Activated CD8-positive, alpha-beta memory T cell treated with anti-CD3 and anti-CD28 coated beads for 36 hours (primary cell): ENCODE data around the gene CHST6. TPM values are rescaled to one million over a fixed set of nuclear protein-coding genes. Genes with fewer than 3 reads are reported as not detected.
"Not testable (repeated sequence)": the region's sequence is repeated elsewhere in the genome, so short reads cannot be mapped to it uniquely, and the experiment has no call there.

Experiments
- CTCF ChIA-PET: fragments of 350-600 bp; sonication (Branson Sonifier 250); formaldehyde crosslinking; loops from one replicate; lab custom pipeline; 2021; ENCODE audit warnings: antibody characterized with exemption; lab: Charles Lee
- POLR2A ChIA-PET: fragments of 350-600 bp; sonication (Branson Sonifier 250); formaldehyde crosslinking; loops from one replicate; lab custom pipeline; 2021; ENCODE audit warnings: antibody characterized with exemption; lab: Charles Lee
- total RNA-seq, 2 experiments: library from RNA; stranded (reverse); gene quantifications; one replicate each; pipeline ENCODE4 v1.2.3, GENCODE V29; 2021

Gene CHST6
- under 1 TPM; 0.04 to 0.06 TPM for total RNA-seq

GRCh38 chr16:75495076-75495674 lies at the start of gene CHST6:
TSS of gene CHST6 (minus strand) at chr16:75495441. CDS start at chr16:75479828, 15,613 bp downstream.
- POLR2A ChIA-PET: no interaction called here
- CTCF ChIA-PET: interaction anchor here (0.8 to 1.5 kb wide), 2 partner anchors 22 to 23 kb away, joined by 3 to 5 read pairs; no protein-coding TSS in a partner anchor

- CTCF ChIA-PET: not testable (repeated sequence)
- POLR2A ChIA-PET: interaction anchor here (0.7 kb wide), 1 partner anchor 148 kb away, joined by 5 read pairs; no protein-coding TSS in a partner anchor
Measured at GRCh38 chr16:75542462-75542861, 47.2 kb upstream of the CHST6 start.

- CTCF ChIA-PET: no interaction called here
Measured at GRCh38 chr16:75541236-75541635, 46.0 kb upstream of the CHST6 start.

GRCh38 chr16:75538882-75539565 lies 43.8 kb upstream of the CHST6 start:
- POLR2A ChIA-PET, CTCF ChIA-PET: not testable (repeated sequence)

More at GRCh38 chr16:75541236-75541635, 46.0 kb upstream of the CHST6 start:
- POLR2A ChIA-PET: no interaction called here

GRCh38 chr16:75537776-75538175 lies 42.5 kb upstream of the CHST6 start:
- CTCF ChIA-PET: interaction anchor here (0.7 kb wide), 1 partner anchor 1738 kb away, joined by 3 read pairs; no protein-coding TSS in a partner anchor
- POLR2A ChIA-PET: no interaction called here

- ChIA-PET CTCF (interaction anchor here (1.1 kb wide), 1 partner anchor 18 kb away, joined by 5 read pairs; no protein-coding TSS in a partner anchor), POLR2A (no interaction called here)
Measured at GRCh38 chr16:75535901-75536300, 40.7 kb upstream of the CHST6 start, which contains the start of gene CHST5. TSS of gene CHST5 (minus strand) at chr16:75536108. CDS start at chr16:75530384, 5,724 bp downstream.

- ChIA-PET POLR2A (no interaction called here), CTCF (interaction anchor here (0.8 to 1.1 kb wide), 2 partner anchors 12 to 18 kb away, joined by 3 to 5 read pairs; no protein-coding TSS in a partner anchor)
Measured at GRCh38 chr16:75535211-75535843, 40.1 kb upstream of the CHST6 start.

- CTCF ChIA-PET: interaction anchor here (0.8 to 1.1 kb wide), 2 partner anchors 11 to 17 kb away, joined by 3 to 5 read pairs; no protein-coding TSS in a partner anchor
Measured at GRCh38 chr16:75534560-75535205, 39.4 kb upstream of the CHST6 start.

GRCh38 chr16:75532791-75533190 lies 37.5 kb upstream of the CHST6 start:
- ChIA-PET POLR2A (no interaction called here), CTCF (no interaction called here)

More at GRCh38 chr16:75534560-75535205, 39.4 kb upstream of the CHST6 start:
- POLR2A ChIA-PET: no interaction called here

- POLR2A ChIA-PET: no interaction called here
Measured at GRCh38 chr16:75532142-75532765, 37.0 kb upstream of the CHST6 start.

GRCh38 chr16:75529959-75530358 lies 34.7 kb upstream of the CHST6 start:
- ChIA-PET POLR2A (no interaction called here), CTCF (no interaction called here)

More at GRCh38 chr16:75532142-75532765, 37.0 kb upstream of the CHST6 start:
- CTCF ChIA-PET: interaction anchor here (0.8 kb wide), 1 partner anchor 15 kb away, joined by 3 read pairs; no protein-coding TSS in a partner anchor

GRCh38 chr16:75529056-75529905 lies 34.0 kb upstream of the CHST6 start:
- ChIA-PET CTCF (interaction anchor here (0.8 kb wide), 1 partner anchor 12 kb away, joined by 4 read pairs; no protein-coding TSS in a partner anchor), POLR2A (no interaction called here)

- CTCF ChIA-PET: interaction anchor here (1.1 kb wide), 1 partner anchor 10 kb away, joined by 5 read pairs; no protein-coding TSS in a partner anchor
- POLR2A ChIA-PET: no interaction called here
Measured at GRCh38 chr16:75527825-75528299, 32.6 kb upstream of the CHST6 start.

GRCh38 chr16:75526032-75526790 lies 31.0 kb upstream of the CHST6 start:
- CTCF ChIA-PET: interaction anchor here (0.9 kb wide), 1 partner anchor 10 kb away, joined by 3 read pairs; no protein-coding TSS in a partner anchor
- POLR2A ChIA-PET: no interaction called here

- ChIA-PET CTCF (no interaction called here), POLR2A (no interaction called here)
Measured at GRCh38 chr16:75519175-75519574, 23.9 kb upstream of the CHST6 start.

GRCh38 chr16:75516189-75516966 lies 21.1 kb upstream of the CHST6 start:
- CTCF ChIA-PET: interaction anchor here (0.6 to 2.3 kb wide), 18 partner anchors 8 to 1696 kb away, joined by 3 to 18 read pairs (median 4); partner anchors contain the start of genes ADAT1, CFDP1, CHST6 and KARS1
- POLR2A ChIA-PET: interaction anchor here (1.4 to 1.8 kb wide), 3 partner anchors 50 to 106 kb away, joined by 4 to 10 read pairs (median 8); partner anchors contain the start of genes ADAT1 and GABARAPL2
